Chondrocyte (in vitro differentiated cells): ENCODE measurements around the gene NPIPB8. TPM values are rescaled to one million over a fixed set of nuclear protein-coding genes. Genes with fewer than 3 reads are reported as not detected.
"Not testable (repeated sequence)": the region's sequence is repeated elsewhere in the genome, so short reads cannot be mapped to it uniquely, and the experiment has no call there.

ENCODE experiments used
- DNase-seq: peaks from one replicate; pipeline ENCODE4 v3.0.0; 2021; ENCODE audit warnings: mixed read lengths, low spot score
- H3K27ac Mint-ChIP-seq: one replicate; pipeline ENCODE4 v1.8.0; 2021; ENCODE audit warnings: mild to moderate bottlenecking, moderate library complexity, mixed read lengths; ENCODE audit not compliant: unreplicated experiment
- H3K27me3 Mint-ChIP-seq: 2 replicates; pipeline ENCODE4 v1.8.0; 2021; ENCODE audit warnings: low read depth, mixed read lengths
- H3K36me3 Mint-ChIP-seq: 2 replicates; pipeline ENCODE4 v1.8.0; 2021; ENCODE audit warnings: low read depth, mixed read lengths
- H3K4me1 Mint-ChIP-seq: 2 replicates; pipeline ENCODE4 v1.8.0; 2021; ENCODE audit warnings: low read depth, mild to moderate bottlenecking, mixed read lengths
- H3K4me3 Mint-ChIP-seq: one replicate; pipeline ENCODE4 v1.8.0; 2021; ENCODE audit warnings: mild to moderate bottlenecking, moderate library complexity, mixed read lengths; ENCODE audit not compliant: unreplicated experiment
- H3K9me3 Mint-ChIP-seq: 2 replicates; pipeline ENCODE4 v1.8.0; 2021; ENCODE audit warnings: low read depth, mixed read lengths
- total RNA-seq: library from RNA; stranded (reverse); gene quantifications from 3 replicates; pipeline ENCODE4 v1.2.1, GENCODE V29; 2021
- TF ChIP-seq, protein P1 (sequence below): fragments of 200-600 bp; sonication (generic); IDR thresholded peaks from 2 replicates; pipeline ENCODE4 v1.5.0; 2021; ENCODE audit warnings: antibody characterized with exemption, mild to moderate bottlenecking, moderate library complexity

The NPIPB8 gene
- total RNA-seq, 1 donor from 2014 or later = not detected

DNA sequence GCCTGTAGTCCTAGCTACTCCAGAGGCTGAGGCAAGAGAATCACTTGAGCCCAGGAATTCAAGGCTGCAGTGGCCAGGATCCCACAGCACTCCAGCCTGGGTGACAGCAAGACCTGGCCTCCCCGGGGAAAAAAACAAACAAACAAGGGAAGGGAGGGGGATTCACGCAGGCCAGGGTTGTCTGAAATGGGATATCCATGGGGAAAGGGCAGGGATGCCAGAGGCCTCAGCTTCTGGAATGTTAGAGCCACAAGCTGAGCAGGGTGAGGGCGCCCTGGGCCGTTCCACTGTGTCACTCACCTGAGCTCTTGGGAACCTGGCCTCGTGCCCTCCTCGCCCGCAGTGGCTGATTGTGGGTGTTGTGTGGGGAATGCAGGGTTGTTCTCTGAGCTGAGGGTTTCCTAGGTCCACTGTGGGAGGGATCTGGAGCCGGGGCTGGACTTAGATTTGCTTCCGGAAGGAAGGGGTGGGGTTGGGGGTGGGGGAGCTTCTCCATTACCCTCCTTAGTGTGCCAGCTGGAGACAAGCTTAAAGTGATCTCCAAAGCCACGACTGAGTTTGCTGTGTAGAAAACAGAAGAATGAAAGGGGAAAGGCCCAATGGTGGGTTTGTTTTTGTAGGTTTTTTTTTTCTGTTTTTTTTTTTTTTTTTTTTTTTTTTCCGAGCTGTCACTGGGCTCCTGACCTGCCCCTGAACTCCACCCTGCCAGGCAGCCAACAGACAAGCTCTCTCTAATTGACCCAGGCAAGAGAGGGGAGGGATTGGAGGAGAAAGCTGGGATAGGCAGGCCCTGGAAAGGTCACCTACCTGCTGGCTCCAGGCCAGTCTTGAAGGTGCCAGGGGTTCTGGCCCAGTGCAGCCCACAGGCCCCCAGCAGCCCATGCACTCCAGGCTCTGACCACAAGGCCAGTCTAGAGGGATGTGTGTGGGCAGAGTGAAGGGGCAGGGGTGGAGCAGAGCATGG is 28.0 kb upstream of the NPIPB8 start, which contains the start of gene SULT1A1:
Gene SULT1A1 (minus strand): TSS at position 414 of the 964 bp plus-strand sequence. CDS start 1,189 bp downstream, outside the sequence.
- Mint-ChIP-seq H3K36me3 (no peaks in the 10 kb centered on the region), H3K27me3 (no peaks in the 10 kb centered on the region), H3K4me1 (peaks cover 7% of the 10 kb centered on the region), H3K9me3 (no peaks in the 10 kb centered on the region), H3K27ac (no peak within 1 kb of the TSS), H3K4me3 (peak within 1 kb of the TSS; percentile 28)
- TF ChIP-seq, protein P1, sequence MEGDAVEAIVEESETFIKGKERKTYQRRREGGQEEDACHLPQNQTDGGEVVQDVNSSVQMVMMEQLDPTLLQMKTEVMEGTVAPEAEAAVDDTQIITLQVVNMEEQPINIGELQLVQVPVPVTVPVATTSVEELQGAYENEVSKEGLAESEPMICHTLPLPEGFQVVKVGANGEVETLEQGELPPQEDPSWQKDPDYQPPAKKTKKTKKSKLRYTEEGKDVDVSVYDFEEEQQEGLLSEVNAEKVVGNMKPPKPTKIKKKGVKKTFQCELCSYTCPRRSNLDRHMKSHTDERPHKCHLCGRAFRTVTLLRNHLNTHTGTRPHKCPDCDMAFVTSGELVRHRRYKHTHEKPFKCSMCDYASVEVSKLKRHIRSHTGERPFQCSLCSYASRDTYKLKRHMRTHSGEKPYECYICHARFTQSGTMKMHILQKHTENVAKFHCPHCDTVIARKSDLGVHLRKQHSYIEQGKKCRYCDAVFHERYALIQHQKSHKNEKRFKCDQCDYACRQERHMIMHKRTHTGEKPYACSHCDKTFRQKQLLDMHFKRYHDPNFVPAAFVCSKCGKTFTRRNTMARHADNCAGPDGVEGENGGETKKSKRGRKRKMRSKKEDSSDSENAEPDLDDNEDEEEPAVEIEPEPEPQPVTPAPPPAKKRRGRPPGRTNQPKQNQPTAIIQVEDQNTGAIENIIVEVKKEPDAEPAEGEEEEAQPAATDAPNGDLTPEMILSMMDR = no peak
- DNase-seq = peak; percentile 80

DNA sequence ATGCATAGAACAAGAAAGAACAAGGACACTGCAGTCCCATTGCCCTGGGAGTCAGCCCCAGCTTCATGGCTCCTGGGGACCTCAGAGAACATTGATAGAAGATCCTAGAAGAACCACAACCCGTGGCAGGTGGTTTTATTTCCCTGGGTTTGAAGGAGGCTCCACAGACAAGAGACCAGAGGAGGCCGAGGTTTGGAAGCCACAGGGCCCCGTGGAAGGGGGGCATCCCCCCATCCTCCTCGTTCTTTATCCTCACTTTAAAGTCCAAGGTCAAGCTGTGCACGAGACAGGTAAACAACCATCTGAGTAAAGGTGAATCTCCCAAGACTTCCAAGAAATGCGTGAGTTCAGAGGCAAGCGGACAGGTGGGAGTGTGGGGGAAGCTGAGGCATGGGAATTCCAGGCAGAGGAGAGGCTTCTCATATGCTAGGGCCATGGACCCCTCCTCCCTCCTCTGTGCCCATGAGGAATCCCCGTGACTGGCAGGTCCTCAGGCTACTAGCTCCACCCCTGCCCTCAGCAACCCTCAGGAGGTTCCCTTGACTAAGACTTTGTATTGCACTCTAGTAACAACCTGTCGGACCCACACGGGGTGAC is 27.2 kb upstream of the NPIPB8 start:
- H3K36me3 Mint-ChIP-seq = no peaks in the 10 kb centered on the region
- TF ChIP-seq, protein P1 = no peak
- no peak overlapping the region for H3K27ac Mint-ChIP-seq
- peaks cover 7% of the 10 kb centered on the region for H3K4me1 Mint-ChIP-seq
- H3K4me3 Mint-ChIP-seq = no peak overlapping the region
- H3K27me3 Mint-ChIP-seq = peaks cover 1% of the 10 kb centered on the region
- peak; percentile 58 for DNase-seq
- no peaks in the 10 kb centered on the region for H3K9me3 Mint-ChIP-seq

DNA sequence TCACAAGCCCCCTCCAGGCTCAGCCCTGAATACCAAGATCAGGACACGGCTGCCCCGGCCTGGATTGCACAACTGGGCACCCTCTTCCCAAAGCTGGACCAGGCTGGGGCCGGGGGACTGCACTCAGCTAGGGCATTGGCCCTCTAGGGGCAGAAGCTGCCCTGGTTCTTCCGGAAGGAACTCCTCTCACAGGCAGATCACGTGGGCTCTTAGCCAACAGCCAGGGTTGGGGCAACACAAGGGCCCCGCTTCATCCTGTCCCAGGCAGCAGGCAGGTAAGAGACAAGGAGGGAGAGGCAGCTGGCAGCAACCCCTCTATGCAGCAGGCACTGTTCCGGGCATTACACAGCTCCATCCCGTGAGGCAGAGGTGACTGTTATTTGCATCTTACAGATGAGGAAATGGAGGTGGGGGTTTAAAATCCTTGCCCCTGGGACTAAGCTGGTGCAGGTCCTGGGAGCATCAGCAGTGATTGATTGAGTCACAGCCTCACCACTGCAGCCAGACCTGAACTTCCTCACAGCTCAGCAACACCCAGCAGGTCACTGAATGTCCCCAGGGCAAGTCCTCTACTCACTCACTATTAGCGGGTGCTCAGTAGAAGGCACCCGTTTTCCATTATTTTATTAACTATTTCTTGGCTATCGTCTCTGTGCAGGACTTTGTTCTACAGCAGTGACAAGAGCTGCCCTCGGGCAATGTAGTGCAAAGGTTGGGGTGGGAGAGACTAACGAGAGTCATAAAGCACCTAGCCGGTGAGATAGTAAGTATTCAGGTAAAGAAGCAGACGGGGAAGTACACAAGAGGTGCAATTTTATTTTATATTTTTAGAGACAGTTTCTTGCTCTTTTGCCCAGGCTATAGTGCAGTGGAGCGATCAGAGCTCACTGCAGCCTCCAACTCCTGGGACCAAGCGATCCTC is 25.2 kb upstream of the NPIPB8 start:
- not testable (repeated sequence) for H3K27ac Mint-ChIP-seq, H3K27me3 Mint-ChIP-seq, H3K9me3 Mint-ChIP-seq, DNase-seq, H3K4me3 Mint-ChIP-seq, H3K36me3 Mint-ChIP-seq, H3K4me1 Mint-ChIP-seq

- H3K4me1 Mint-ChIP-seq, H3K36me3 Mint-ChIP-seq, H3K4me3 Mint-ChIP-seq, H3K27me3 Mint-ChIP-seq, H3K27ac Mint-ChIP-seq, H3K9me3 Mint-ChIP-seq: not testable (repeated sequence)
- peak; percentile 39 for DNase-seq
Observed at GRCh38 chr16:28613912-28614311, 24.0 kb upstream of the NPIPB8 start.

- not testable (repeated sequence) for H3K36me3 Mint-ChIP-seq, H3K4me3 Mint-ChIP-seq, H3K9me3 Mint-ChIP-seq, DNase-seq, H3K27ac Mint-ChIP-seq, H3K27me3 Mint-ChIP-seq, H3K4me1 Mint-ChIP-seq
Observed at GRCh38 chr16:28614561-28614960, 23.3 kb upstream of the NPIPB8 start.

DNA sequence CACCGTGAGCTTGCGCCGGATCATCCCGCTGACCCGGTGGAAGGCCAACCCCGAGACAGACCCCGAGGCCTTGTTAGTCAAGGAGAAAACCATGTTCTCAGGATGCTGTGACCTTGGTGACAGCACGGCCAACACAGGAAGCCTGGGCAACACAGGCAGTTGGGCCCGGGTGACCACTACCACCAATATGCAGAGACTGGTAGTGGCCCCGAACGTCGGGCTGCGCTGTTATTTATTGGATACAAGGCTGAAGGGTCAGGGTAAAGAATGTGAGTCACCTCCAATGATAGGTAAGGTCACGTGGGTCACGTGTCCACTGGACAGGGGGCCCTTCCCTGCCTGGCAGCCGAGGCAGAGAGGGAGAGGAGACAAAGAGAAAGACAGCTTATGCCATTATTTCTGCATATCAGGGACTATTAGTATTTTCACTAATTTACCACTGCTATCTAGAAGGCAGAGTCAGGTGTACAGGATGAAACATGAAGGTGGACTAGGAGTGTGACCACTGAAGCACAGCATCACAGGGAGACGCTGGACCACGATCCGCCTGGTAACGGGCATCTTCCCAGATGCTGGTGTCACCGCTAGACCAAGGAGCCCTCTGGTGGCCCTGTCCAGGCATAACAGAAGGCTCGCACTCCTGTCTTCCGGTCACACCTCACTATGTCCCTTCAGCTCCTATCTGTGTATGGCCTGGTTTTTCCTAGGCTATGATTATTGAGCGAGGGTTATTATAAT is 22.2 kb upstream of the NPIPB8 start:
- not testable (repeated sequence) for H3K4me1 Mint-ChIP-seq, DNase-seq, H3K4me3 Mint-ChIP-seq, H3K36me3 Mint-ChIP-seq, H3K27me3 Mint-ChIP-seq, H3K9me3 Mint-ChIP-seq
- peak overlapping the region; percentile 45 for H3K27ac Mint-ChIP-seq
- TF ChIP-seq, protein P1 = peak; percentile 81

DNA sequence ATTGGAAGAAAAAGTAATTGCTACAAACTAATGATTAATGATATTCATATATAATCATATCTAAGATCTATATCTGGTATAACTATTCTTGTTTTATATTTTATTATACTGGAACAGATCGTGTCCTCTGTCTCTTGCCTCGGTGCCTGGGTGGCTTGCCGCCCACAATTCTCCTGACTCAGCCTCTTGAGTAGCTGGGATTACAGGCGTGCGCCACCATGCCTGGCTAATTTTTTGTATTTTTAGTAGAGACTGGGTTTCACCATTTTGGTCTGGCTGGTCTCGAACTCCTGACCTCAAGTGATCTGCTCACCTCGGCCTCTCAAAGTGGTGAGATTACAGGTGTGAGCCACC is 21.7 kb upstream of the NPIPB8 start:
- not testable (repeated sequence) for H3K4me1 Mint-ChIP-seq, H3K9me3 Mint-ChIP-seq, H3K4me3 Mint-ChIP-seq, DNase-seq, H3K27ac Mint-ChIP-seq, H3K36me3 Mint-ChIP-seq, H3K27me3 Mint-ChIP-seq
